Mucosa of rectum (tissue), 2 donors: ENCODE data around the gene CTU1.

Experiments used
- H3K27ac ChIP-seq, 2 donors: one replicate each; pipeline ENCODE4 v1.7.0; 2013; ENCODE audit warnings: inconsistent platforms in 2 of 2, low read depth in 2 of 2, low read length in 2 of 2
- H3K27me3 ChIP-seq, 2 donors: one replicate each; pipeline ENCODE4 v1.7.0; 2013; ENCODE audit warnings: low read length in 2 of 2; ENCODE audit not compliant: control insufficient read depth in 2 of 2, insufficient read depth in 2 of 2
- H3K36me3 ChIP-seq, 2 donors: one replicate each; pipeline ENCODE4 v1.7.0; 2013; ENCODE audit warnings: low read length in 2 of 2; ENCODE audit not compliant: control insufficient read depth in 2 of 2, insufficient read depth in 2 of 2
- H3K4me1 ChIP-seq, 2 donors: one replicate each; pipeline ENCODE4 v1.7.0; 2013; ENCODE audit warnings: low read length in 2 of 2, mild to moderate bottlenecking in 1 of 2; ENCODE audit not compliant: control insufficient read depth in 2 of 2, insufficient read depth in 2 of 2
- H3K4me3 ChIP-seq, 2 donors: one replicate each; pipeline ENCODE4 v1.7.0; 2013; ENCODE audit warnings: low read length in 2 of 2
- H3K9ac ChIP-seq, 2 donors: one replicate each; pipeline ENCODE4 v1.7.0; 2013; ENCODE audit warnings: low read length in 2 of 2, low read depth in 1 of 2, mild to moderate bottlenecking in 1 of 2
- H3K9me3 ChIP-seq, 2 donors: one replicate each; pipeline ENCODE4 v1.7.0; 2013; ENCODE audit warnings: low read length in 2 of 2; ENCODE audit not compliant: control insufficient read depth in 2 of 2
- donor health status: healthy.
- donor health status: Normal muscosa, but diverticular disease.

The CTU1 gene

GRCh38 chr19:51108805-51109146 lies 567 bp upstream of the CTU1 start:
- Histone ChIP-seq H3K27me3 (peaks cover 2 to 5% of the 10 kb centered on the region in 2 donors), H3K9ac (peak overlapping the region in 1 of 2 donors; percentile 38), H3K4me1 (peaks cover 7 to 13% of the 10 kb centered on the region in 2 donors), H3K27ac (peak overlapping the region in 1 of 2 donors; percentile 38), H3K4me3 (peak overlapping the region; percentile 87 to 96), H3K9me3 (no peaks in the 10 kb centered on the region), H3K36me3 (peaks cover 0 to 2% of the 10 kb centered on the region in 2 donors)

- Histone ChIP-seq H3K27ac (peak overlapping the region; percentile 44 to 57), H3K4me1 (peaks cover 7 to 13% of the 10 kb centered on the region in 2 donors), H3K36me3 (peaks cover 6 to 8% of the 10 kb centered on the region in 2 donors), H3K9ac (peak overlapping the region; percentile 57 to 72), H3K4me3 (peak overlapping the region; percentile 87 to 96), H3K9me3 (no peaks in the 10 kb centered on the region), H3K27me3 (peaks cover 2 to 5% of the 10 kb centered on the region in 2 donors)
Measured at GRCh38 chr19:51107406-51108065, 673 bp downstream of the CTU1 start.

- Histone ChIP-seq H3K4me1 (peaks cover 7 to 12% of the 10 kb centered on the region in 2 donors), H3K27me3 (no peaks in the 10 kb centered on the region), H3K27ac (no peak overlapping the region), H3K9me3 (no peaks in the 10 kb centered on the region), H3K36me3 (peaks cover 11 to 31% of the 10 kb centered on the region in 2 donors), H3K4me3 (no peak overlapping the region), H3K9ac (no peak overlapping the region)
Measured at GRCh38 chr19:51103926-51104341, 4.3 kb downstream of the CTU1 start.

- Histone ChIP-seq H3K27me3 (no peaks in the 10 kb centered on the region), H3K9me3 (no peaks in the 10 kb centered on the region), H3K27ac (no peak overlapping the region), H3K9ac (no peak overlapping the region), H3K4me1 (peaks cover 7 to 9% of the 10 kb centered on the region in 2 donors), H3K36me3 (peaks cover 11 to 32% of the 10 kb centered on the region in 2 donors), H3K4me3 (no peak overlapping the region)
Measured at GRCh38 chr19:51102991-51103390, 5.2 kb downstream of the CTU1 start.

- Histone ChIP-seq H3K9ac (no peak overlapping the region), H3K27me3 (no peaks in the 10 kb centered on the region), H3K4me1 (no peaks in the 10 kb centered on the region), H3K9me3 (no peaks in the 10 kb centered on the region), H3K27ac (no peak overlapping the region), H3K36me3 (peaks cover 14 to 32% of the 10 kb centered on the region in 2 donors), H3K4me3 (no peak overlapping the region)
Measured at GRCh38 chr19:51101171-51101865, 6.9 kb downstream of the CTU1 start.

- no peak overlapping the region for H3K9ac ChIP-seq
- H3K27me3 ChIP-seq, result no peaks in the 10 kb centered on the region
- H3K9me3 ChIP-seq, result no peaks in the 10 kb centered on the region
- no peaks in the 10 kb centered on the region for H3K4me1 ChIP-seq
- H3K4me3 ChIP-seq, result no peak overlapping the region
- H3K27ac ChIP-seq, result no peak overlapping the region
- peaks cover 14 to 32% of the 10 kb centered on the region in 2 donors for H3K36me3 ChIP-seq
Measured at GRCh38 chr19:51100601-51101000, 7.6 kb downstream of the CTU1 start.

- H3K9ac ChIP-seq, result no peak overlapping the region
- H3K4me3 ChIP-seq, result no peak overlapping the region
- no peaks in the 10 kb centered on the region for H3K9me3 ChIP-seq
- H3K27ac ChIP-seq, result no peak overlapping the region
- no peaks in the 10 kb centered on the region for H3K27me3 ChIP-seq
- H3K4me1 ChIP-seq, result no peaks in the 10 kb centered on the region
- peaks cover 14 to 32% of the 10 kb centered on the region in 2 donors for H3K36me3 ChIP-seq
Measured at GRCh38 chr19:51099047-51099382, 9.2 kb downstream of the CTU1 start.

GRCh38 chr19:51098365-51099046 lies 9.7 kb downstream of the CTU1 start:
- Histone ChIP-seq H3K27me3 (no peaks in the 10 kb centered on the region), H3K9me3 (no peaks in the 10 kb centered on the region), H3K4me3 (no peak overlapping the region), H3K9ac (no peak overlapping the region), H3K4me1 (no peaks in the 10 kb centered on the region), H3K36me3 (peaks cover 14 to 28% of the 10 kb centered on the region in 2 donors), H3K27ac (no peak overlapping the region)

- H3K4me3 ChIP-seq, result no peak overlapping the region
- H3K27ac ChIP-seq, result no peak overlapping the region
- no peaks in the 10 kb centered on the region for H3K4me1 ChIP-seq
- no peak overlapping the region for H3K9ac ChIP-seq
- H3K36me3 ChIP-seq, result peaks cover 11 to 27% of the 10 kb centered on the region in 2 donors
- H3K9me3 ChIP-seq, result no peaks in the 10 kb centered on the region
- H3K27me3 ChIP-seq, result no peaks in the 10 kb centered on the region
Measured at GRCh38 chr19:51097796-51098195, 10.4 kb downstream of the CTU1 start.

GRCh38 chr19:51097166-51097738 lies 11.0 kb downstream of the CTU1 start:
- Histone ChIP-seq H3K27me3 (no peaks in the 10 kb centered on the region), H3K4me3 (no peak overlapping the region), H3K27ac (no peak overlapping the region), H3K36me3 (peaks cover 5 to 22% of the 10 kb centered on the region in 2 donors), H3K9ac (no peak overlapping the region), H3K4me1 (no peaks in the 10 kb centered on the region), H3K9me3 (no peaks in the 10 kb centered on the region)
